Peyer's patch (tissue), 4 donors: ENCODE measurements around the gene GJA4. TPM values are rescaled to one million over a fixed set of nuclear protein-coding genes. Genes with fewer than 3 reads are reported as not detected.
"Not testable (repeated sequence)": the region's sequence is repeated elsewhere in the genome, so short reads cannot be mapped to it uniquely, and the experiment has no call there.

ENCODE experiments used
- DNase-seq, 3 donors: peaks; one replicate each; pipeline ENCODE4 v3.0.0-alpha.2; 2017 to 2019
- H3K27ac ChIP-seq, 4 donors: fragments of 200-600 bp; sonication (generic); one replicate each; pipeline ENCODE4 v1.5.1; 2016 to 2019
- H3K27me3 ChIP-seq, 2 donors: fragments of 200-600 bp; sonication (generic); one replicate each; pipeline ENCODE4 v1.5.1; 2019
- H3K36me3 ChIP-seq, 3 donors: fragments of 200-600 bp; sonication (generic); one replicate each; pipeline ENCODE4 v1.5.1; 2016 to 2019
- H3K4me1 ChIP-seq, 4 donors: fragments of 200-600 bp; sonication (generic); one replicate each; pipeline ENCODE4 v1.5.1; 2016 to 2019
- H3K4me3 ChIP-seq, 4 donors: fragments of 200-600 bp; sonication (generic); 1 replicate in 3 of 4; 2 replicates in 1 of 4; pipeline ENCODE4 v1.5.1; 2016 to 2019; ENCODE audit warnings: mild to moderate bottlenecking in 1 of 4
- H3K9me3 ChIP-seq, 4 donors: fragments of 200-600 bp; sonication (generic); one replicate each; pipeline ENCODE4 v1.5.1; 2016 to 2019; ENCODE audit warnings: mild to moderate bottlenecking in 1 of 4
- CTCF ChIP-seq, 6 experiments: fragments of 450-650 bp in 4 of 6; fragments of 200-600 bp in 2 of 6; sonication (generic) in 1 of 6; IDR thresholded peaks; one replicate each; pipeline ENCODE4 v1.5.1; 2017 to 2019; ENCODE audit warnings: antibody characterized with exemption in 6 of 6, mild to moderate bottlenecking in 3 of 6, moderate library complexity in 1 of 6
- POLR2A ChIP-seq, 2 donors: fragments of 450-650 bp; IDR thresholded peaks; one replicate each; pipeline ENCODE4 v1.5.1; 2017; ENCODE audit warnings: antibody characterized with exemption in 2 of 2, mild to moderate bottlenecking in 2 of 2, moderate library complexity in 2 of 2
- total RNA-seq, 4 donors: library from RNA; depleted of rRNA; stranded (reverse); fragments of >200 nt; gene quantifications; one replicate each; pipeline ENCODE4 v1.1.0, GENCODE V29; 2016

The GJA4 gene
- total RNA-seq, 4 donors from 2014 or later, result 2.5 to 6.1 (median 4.3) TPM

- TF ChIP-seq CTCF (IDR thresholded peaks at IDR 0.05) (no peak), POLR2A (IDR thresholded peaks at IDR 0.05) (no peak)
- Histone ChIP-seq H3K9me3 (no peaks in the 10 kb centered on the region), H3K36me3 (no peaks in the 10 kb centered on the region), H3K27me3 (no peaks in the 10 kb centered on the region), H3K4me1 (no peaks in the 10 kb centered on the region), H3K27ac (no peak overlapping the region), H3K4me3 (no peak overlapping the region)
- DNase-seq, result no peak
Measured at GRCh38 chr1:34808051-34808810, 15.4 kb downstream of the GJA4 start.

GRCh38 chr1:34810781-34811180 lies 18.0 kb downstream of the GJA4 start:
- not testable (repeated sequence) for H3K4me3 ChIP-seq, H3K4me1 ChIP-seq, DNase-seq, H3K36me3 ChIP-seq, H3K9me3 ChIP-seq, H3K27ac ChIP-seq, H3K27me3 ChIP-seq

GRCh38 chr1:34816332-34816731 lies 23.5 kb downstream of the GJA4 start:
- Histone ChIP-seq H3K36me3 (no peaks in the 10 kb centered on the region), H3K27ac (no peak overlapping the region), H3K4me3 (no peak overlapping the region), H3K27me3 (no peaks in the 10 kb centered on the region), H3K4me1 (no peaks in the 10 kb centered on the region), H3K9me3 (no peaks in the 10 kb centered on the region)
- DNase-seq, result no peak
- no peak for TF ChIP-seq POLR2A (IDR thresholded peaks at IDR 0.05)
- no peak for TF ChIP-seq CTCF (IDR thresholded peaks at IDR 0.05)

GRCh38 chr1:34816778-34817177 lies 24.0 kb downstream of the GJA4 start:
- no peaks in the 10 kb centered on the region for H3K9me3 ChIP-seq
- DNase-seq, result no peak
- H3K27me3 ChIP-seq, result no peaks in the 10 kb centered on the region
- H3K4me3 ChIP-seq, result no peak overlapping the region
- H3K27ac ChIP-seq, result no peak overlapping the region
- no peaks in the 10 kb centered on the region for H3K36me3 ChIP-seq
- no peak for TF ChIP-seq CTCF (IDR thresholded peaks at IDR 0.05)
- TF ChIP-seq POLR2A (IDR thresholded peaks at IDR 0.05), result no peak
- H3K4me1 ChIP-seq, result no peaks in the 10 kb centered on the region

- not testable (repeated sequence) for H3K9me3 ChIP-seq, DNase-seq, H3K27ac ChIP-seq, H3K27me3 ChIP-seq, H3K36me3 ChIP-seq, H3K4me3 ChIP-seq, H3K4me1 ChIP-seq
Measured at GRCh38 chr1:34818862-34819261, 26.1 kb downstream of the GJA4 start.

GRCh38 chr1:34822202-34822601 lies 29.4 kb downstream of the GJA4 start:
- TF ChIP-seq CTCF (IDR thresholded peaks at IDR 0.05), result no peak
- Histone ChIP-seq H3K36me3 (no peaks in the 10 kb centered on the region), H3K4me3 (no peak overlapping the region), H3K9me3 (no peaks in the 10 kb centered on the region), H3K27ac (no peak overlapping the region), H3K4me1 (no peaks in the 10 kb centered on the region), H3K27me3 (no peaks in the 10 kb centered on the region)
- no peak for DNase-seq
